GM21737 (cell line): ENCODE results near the gene TPM2.

Experiments used
- ATAC-seq: cut with Tn5 transposase; IDR thresholded peaks from one replicate; pipeline ENCODE4 v1.9.1; 2021; ENCODE audit warnings: mild to moderate bottlenecking, moderate library complexity; ENCODE audit not compliant: unreplicated experiment

Gene TPM2

GRCh38 chr9:35718721-35719511 lies 29.2 kb upstream of the TPM2 start:
- ATAC-seq, result no peak

GRCh38 chr9:35717132-35717870 lies 27.6 kb upstream of the TPM2 start:
- no peak for ATAC-seq

GRCh38 chr9:35716230-35716629 lies 26.5 kb upstream of the TPM2 start:
- ATAC-seq, result no peak

DNA sequence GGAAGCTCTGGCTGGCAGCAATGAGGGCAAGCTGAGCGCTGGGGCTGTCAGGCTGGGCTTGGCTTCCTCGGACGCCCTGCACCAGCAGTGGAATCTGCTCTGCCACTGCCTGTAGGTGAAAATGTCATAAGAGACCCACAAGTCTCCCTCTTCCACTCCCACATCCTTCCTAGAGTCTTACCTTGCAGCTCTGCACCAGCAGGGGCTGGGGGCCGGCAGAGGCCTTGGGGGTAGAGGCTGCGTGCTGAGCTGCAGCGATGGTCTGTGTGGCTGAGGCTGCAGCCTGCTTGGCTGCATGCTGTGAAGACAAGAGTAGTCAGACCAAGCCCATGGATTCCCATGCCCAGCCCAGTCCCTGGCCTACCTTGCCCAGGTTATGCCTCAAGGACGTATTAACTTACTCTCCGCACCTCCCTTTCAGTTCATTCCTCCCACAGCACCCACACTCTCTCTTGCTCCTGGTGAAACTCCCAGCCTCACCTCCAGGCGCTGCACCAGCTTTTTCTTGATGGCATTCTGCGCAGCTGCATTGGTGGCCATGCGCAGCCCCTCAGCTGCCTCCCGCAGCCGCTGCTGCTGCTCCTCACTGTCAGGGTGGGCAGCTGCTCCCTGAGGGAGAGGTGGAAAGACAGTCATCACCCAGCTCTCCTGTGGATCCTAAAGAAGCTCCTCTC lies 25.0 kb upstream of the TPM2 start:
- no peak for ATAC-seq

DNA sequence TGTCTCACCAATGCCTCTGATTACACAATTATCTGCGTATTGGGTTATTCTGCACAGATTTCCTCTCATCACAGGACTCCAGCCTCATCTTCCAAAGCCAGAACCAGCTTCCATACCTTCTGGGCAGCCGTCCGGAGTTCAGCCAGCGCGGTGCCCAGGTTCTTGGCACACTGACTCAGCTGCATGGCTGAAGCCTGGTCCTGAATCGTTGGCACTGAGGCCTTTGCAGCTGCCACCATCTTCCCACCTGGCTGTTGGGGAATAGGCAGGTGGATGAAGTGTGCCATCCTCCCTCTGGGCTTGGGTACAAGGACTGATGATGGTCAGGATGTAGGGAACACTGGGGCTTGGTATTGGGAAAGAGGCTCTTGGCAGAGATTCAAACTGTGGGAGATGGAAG lies 24.4 kb upstream of the TPM2 start:
- ATAC-seq, result no peak

- no peak for ATAC-seq
Observed at GRCh38 chr9:35713578-35713977, 23.9 kb upstream of the TPM2 start.

DNA sequence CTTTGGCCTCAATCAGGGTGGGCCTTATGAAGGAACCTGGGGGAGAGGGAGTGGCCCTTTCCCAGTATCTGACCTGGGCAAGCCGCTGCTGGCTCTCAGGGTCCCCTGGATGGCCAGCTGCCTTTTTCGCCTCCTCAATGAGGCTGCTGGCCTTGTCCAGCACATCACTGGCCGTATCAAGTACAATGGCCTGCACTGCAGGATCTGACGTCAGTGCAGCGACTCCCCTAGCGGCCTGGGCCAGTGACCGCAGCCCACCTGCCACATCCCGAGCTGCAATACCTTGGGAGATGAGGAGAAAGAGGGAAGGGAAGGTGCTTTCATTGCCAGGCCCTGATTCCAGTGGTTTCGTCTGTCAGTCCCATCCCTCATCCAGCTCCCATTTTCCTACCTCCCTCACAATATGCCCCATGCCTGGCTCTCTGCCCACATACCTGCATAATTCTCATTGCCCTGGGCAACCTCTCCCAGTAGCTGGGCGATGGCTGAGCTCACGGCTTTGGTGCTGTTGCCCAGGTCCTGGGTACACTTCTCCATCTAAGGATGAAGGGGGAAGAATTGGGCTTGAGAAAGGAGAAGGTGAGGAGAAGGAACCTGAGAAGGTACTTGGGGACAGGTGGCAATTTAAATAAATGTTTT lies 23.2 kb upstream of the TPM2 start:
- no peak for ATAC-seq

DNA sequence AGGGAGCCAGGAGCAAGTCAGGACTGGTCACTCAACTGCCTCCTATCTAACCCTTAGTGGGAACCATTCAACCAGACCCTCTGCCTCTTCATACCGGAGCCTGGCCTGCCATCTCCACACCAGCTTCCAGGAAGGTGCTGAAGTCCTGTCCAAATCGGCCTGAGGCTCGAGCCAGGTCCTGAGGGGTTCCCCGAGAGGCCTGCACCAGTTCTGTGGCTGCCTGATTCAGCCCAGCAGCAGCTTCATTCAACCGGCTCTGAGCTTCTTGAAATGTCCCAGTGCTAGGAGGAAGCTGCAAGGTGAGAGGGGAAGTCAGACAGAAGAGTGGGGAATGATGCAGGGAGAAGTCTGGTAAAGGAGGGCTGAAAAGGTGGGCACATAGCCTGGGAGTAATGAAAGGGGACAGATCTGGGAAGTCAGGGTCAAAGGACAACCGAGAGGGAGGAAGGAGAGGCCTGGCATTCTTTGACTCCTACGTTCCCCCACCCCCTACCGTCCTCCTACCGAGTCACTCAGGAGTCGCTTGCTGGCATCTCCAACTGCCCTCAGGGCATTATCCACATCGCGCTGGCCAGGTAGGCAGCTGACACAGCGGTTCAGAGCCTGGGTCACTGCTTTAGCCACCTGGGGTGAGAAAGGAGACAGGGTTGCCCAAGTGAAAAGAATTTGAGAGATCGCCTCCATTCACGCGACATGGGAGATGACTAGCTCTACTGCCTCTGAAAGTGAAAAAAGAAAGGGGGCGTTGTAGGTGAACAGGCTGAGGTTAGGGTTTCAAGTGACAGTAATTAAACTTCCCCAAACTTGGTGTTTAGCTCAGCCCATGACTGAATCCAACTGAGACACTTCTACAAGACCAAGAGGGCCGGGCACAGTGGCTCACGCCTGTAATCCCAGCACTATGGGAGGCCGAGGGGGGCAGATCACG lies 22.0 kb upstream of the TPM2 start:
- ATAC-seq, result no peak

- ATAC-seq, result no peak
Observed at GRCh38 chr9:35710818-35711500, 21.2 kb upstream of the TPM2 start.

- ATAC-seq, result no peak
Observed at GRCh38 chr9:35708146-35708545, 18.4 kb upstream of the TPM2 start.

GRCh38 chr9:35706951-35707350 lies 17.2 kb upstream of the TPM2 start:
- ATAC-seq, result no peak

DNA sequence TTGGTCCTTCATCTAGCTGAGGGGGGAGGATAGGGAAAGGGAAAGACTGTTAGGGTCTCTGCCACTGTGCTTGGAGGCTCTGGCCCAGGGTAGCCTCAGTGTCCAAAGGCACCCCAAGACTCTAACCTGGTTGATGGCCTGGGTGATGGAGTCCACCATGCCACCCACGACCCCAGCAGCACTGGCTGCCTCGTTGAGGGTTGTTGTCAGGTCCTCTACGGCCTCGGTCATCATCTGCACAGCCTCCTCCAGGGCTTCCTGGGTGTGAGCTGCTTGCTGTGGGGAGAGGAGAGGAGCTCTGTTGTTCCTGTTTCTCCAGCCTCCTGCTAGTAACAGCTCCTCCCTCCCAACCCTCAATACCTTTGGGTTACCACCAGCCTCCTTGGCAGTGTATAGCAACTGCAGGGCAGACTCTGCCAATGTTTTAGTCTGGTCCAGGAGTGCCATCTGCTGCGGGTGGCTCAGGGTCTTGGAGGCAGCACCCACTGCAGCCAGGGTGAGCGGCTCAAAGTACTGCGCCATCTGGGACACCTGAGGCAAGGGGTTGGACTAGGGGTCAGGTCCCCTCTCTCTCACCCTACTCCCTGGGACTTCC lies 16.2 kb upstream of the TPM2 start:
- no peak for ATAC-seq

- ATAC-seq, result no peak
Observed at GRCh38 chr9:35705372-35705771, 15.6 kb upstream of the TPM2 start.

- no peak for ATAC-seq
Observed at GRCh38 chr9:35703906-35704672, 14.4 kb upstream of the TPM2 start.

GRCh38 chr9:35702696-35703095 lies 13.0 kb upstream of the TPM2 start:
- no peak for ATAC-seq

DNA sequence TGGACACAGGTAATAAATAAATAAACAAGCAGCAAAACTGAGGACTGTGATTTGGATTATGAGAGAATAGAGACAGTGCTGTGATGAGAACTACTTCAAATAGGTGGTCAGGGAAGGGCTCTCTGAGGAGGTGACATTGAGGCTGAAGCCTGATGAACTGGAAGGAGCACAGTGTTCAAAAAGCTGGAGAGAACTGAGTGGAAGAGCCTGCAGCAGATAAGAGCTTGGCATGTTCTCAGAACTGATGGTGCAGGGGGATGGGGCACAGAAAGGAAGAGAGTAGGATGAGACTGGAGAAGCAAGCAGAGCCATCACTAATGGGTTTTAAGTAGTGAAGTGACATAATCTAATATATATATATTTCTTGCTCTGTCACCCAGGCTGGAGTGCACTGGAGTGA lies 11.2 kb upstream of the TPM2 start:
- no peak for ATAC-seq

GRCh38 chr9:35700031-35700430 lies 10.3 kb upstream of the TPM2 start:
- no peak for ATAC-seq

DNA sequence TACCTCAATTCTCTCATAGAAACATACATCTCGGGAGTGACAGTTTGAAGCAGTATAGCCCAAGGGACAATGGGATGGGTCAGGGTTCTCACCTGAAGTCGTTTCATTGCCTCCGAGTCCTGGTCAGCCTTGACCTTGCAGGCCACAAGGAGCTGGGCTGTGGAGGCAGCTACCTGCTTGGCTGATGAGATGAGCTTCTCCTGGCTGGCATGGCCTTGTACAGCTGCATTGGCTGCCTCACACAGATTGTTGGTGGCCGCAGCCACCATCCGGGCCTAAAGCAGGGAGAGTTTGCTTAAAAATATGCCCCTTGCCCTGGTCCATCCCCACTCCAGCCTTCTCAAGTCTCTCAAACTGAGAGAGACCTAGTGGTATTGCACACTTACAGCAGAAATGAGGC lies 8.5 kb upstream of the TPM2 start:
- ATAC-seq, result no peak

DNA sequence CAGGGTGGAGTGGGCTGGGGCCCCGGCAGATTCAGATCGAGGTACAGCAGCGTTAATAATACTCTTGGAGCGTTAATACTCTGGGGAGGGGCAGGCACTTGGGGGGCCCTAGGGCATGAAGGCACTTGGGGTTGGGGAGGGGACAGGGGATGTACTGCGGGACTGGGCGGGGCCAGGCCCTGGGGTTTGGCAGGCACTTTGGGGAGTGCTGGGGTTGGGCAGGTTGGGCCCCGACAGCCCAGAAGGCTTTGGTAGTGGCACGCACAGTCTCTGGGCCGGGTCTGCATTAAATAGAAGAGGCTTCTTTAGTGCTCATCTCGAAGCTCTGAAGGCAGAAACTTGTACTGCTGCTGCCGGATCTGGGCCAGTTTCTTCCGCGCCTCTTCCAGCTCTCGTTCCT lies 7.8 kb upstream of the TPM2 start:
- no peak for ATAC-seq
